ENCODE results near the gene NSG1. TPM values are rescaled to one million over a fixed set of nuclear protein-coding genes. Genes with fewer than 3 reads are reported as not detected.
A peak's percentile ranks its signal among the peaks of the same experiment; 100 is the strongest.

Gene NSG1
- total RNA-seq, 2 experiments from 2014 or later, result 39.7 to 46.8 TPM

GRCh38 chr4:4410271-4410670, 23.4 kb downstream of the NSG1 start:
- H3K4me3 Mint-ChIP-seq, result no peak overlapping the region
- POLR2A ChIA-PET, result no interaction called here
- no peak for ATAC-seq (ENCODE audit: low read depth)
- H3K36me3 Mint-ChIP-seq, result peaks cover 2% of the 10 kb centered on the region
- no peak overlapping the region for H3K27ac Mint-ChIP-seq
- no peaks in the 10 kb centered on the region for H3K4me1 Mint-ChIP-seq
- no peaks in the 10 kb centered on the region for H3K27me3 Mint-ChIP-seq
- DNase-seq, result no peak
- no peaks in the 10 kb centered on the region for H3K9me3 Mint-ChIP-seq

- H3K36me3 Mint-ChIP-seq, result peaks cover 5% of the 10 kb centered on the region
- H3K4me1 Mint-ChIP-seq, result peaks cover 2% of the 10 kb centered on the region
- ATAC-seq (ENCODE audit: low read depth) (no peak), DNase-seq (no peak)
- H3K27ac Mint-ChIP-seq, result no peak overlapping the region
- H3K9me3 Mint-ChIP-seq, result no peaks in the 10 kb centered on the region
- H3K27me3 Mint-ChIP-seq, result no peaks in the 10 kb centered on the region
- POLR2A ChIA-PET, result no interaction called here
- H3K4me3 Mint-ChIP-seq, result no peak overlapping the region
Measured at GRCh38 chr4:4411906-4412305, 25.0 kb downstream of the NSG1 start.

- H3K27me3 Mint-ChIP-seq, result no peaks in the 10 kb centered on the region
- H3K9me3 Mint-ChIP-seq, result no peaks in the 10 kb centered on the region
- peaks cover 5% of the 10 kb centered on the region for H3K36me3 Mint-ChIP-seq
- ATAC-seq (ENCODE audit: low read depth) (no peak), DNase-seq (no peak)
- H3K4me3 Mint-ChIP-seq, result no peak overlapping the region
- POLR2A ChIA-PET, result no interaction called here
- H3K4me1 Mint-ChIP-seq, result peaks cover 2% of the 10 kb centered on the region
- H3K27ac Mint-ChIP-seq, result peak overlapping the region; percentile 54
Measured at GRCh38 chr4:4412641-4413372, 25.9 kb downstream of the NSG1 start.

GRCh38 chr4:4413373-4413725, 26.4 kb downstream of the NSG1 start:
- no peaks in the 10 kb centered on the region for H3K9me3 Mint-ChIP-seq

GRCh38 chr4:4413806-4414205, 26.9 kb downstream of the NSG1 start:
- H3K4me3 Mint-ChIP-seq, result no peak overlapping the region
- DNase-seq, result no peak
- peaks cover 12% of the 10 kb centered on the region for H3K36me3 Mint-ChIP-seq
- H3K9me3 Mint-ChIP-seq, result no peaks in the 10 kb centered on the region
- peaks cover 12% of the 10 kb centered on the region for H3K4me1 Mint-ChIP-seq
- H3K27me3 Mint-ChIP-seq, result no peaks in the 10 kb centered on the region
- H3K27ac Mint-ChIP-seq, result no peak overlapping the region
- no peak for ATAC-seq (ENCODE audit: low read depth)
- POLR2A ChIA-PET, result interaction anchor here (0.6 kb wide), 1 partner anchor 8 kb away, joined by 4 read pairs; no protein-coding TSS in a partner anchor

More at GRCh38 chr4:4413373-4413725, 26.4 kb downstream of the NSG1 start:
- Mint-ChIP-seq H3K4me3 (no peak overlapping the region), H3K27me3 (no peaks in the 10 kb centered on the region), H3K27ac (no peak overlapping the region), H3K36me3 (peaks cover 8% of the 10 kb centered on the region), H3K4me1 (peaks cover 7% of the 10 kb centered on the region)
- POLR2A ChIA-PET, result interaction anchor here (0.6 kb wide), 1 partner anchor 9 kb away, joined by 4 read pairs; no protein-coding TSS in a partner anchor
- DNase-seq, result no peak
- ATAC-seq (ENCODE audit: low read depth), result no peak

- Mint-ChIP-seq H3K4me3 (no peak overlapping the region), H3K27me3 (no peaks in the 10 kb centered on the region), H3K4me1 (peaks cover 21% of the 10 kb centered on the region), H3K9me3 (no peaks in the 10 kb centered on the region), H3K27ac (no peak overlapping the region), H3K36me3 (peaks cover 21% of the 10 kb centered on the region)
- POLR2A ChIA-PET, result no interaction called here
- ATAC-seq (ENCODE audit: low read depth) (no peak), DNase-seq (no peak)
Measured at GRCh38 chr4:4415107-4415805, 28.4 kb downstream of the NSG1 start.

- ATAC-seq (ENCODE audit: low read depth) (no peak), DNase-seq (no peak)
- Mint-ChIP-seq H3K36me3 (peaks cover 23% of the 10 kb centered on the region), H3K9me3 (no peaks in the 10 kb centered on the region), H3K4me1 (peaks cover 21% of the 10 kb centered on the region), H3K4me3 (no peak overlapping the region), H3K27ac (no peak overlapping the region), H3K27me3 (no peaks in the 10 kb centered on the region)
- POLR2A ChIA-PET, result no interaction called here
Measured at GRCh38 chr4:4415806-4416805, 29.2 kb downstream of the NSG1 start.

- peaks cover 21% of the 10 kb centered on the region for H3K4me1 Mint-ChIP-seq
- DNase-seq (no peak), ATAC-seq (ENCODE audit: low read depth) (no peak)
- H3K9me3 Mint-ChIP-seq, result no peaks in the 10 kb centered on the region
- H3K27me3 Mint-ChIP-seq, result no peaks in the 10 kb centered on the region
- H3K4me3 Mint-ChIP-seq, result no peak overlapping the region
- H3K27ac Mint-ChIP-seq, result no peak overlapping the region
- H3K36me3 Mint-ChIP-seq, result peaks cover 23% of the 10 kb centered on the region
- POLR2A ChIA-PET, result no interaction called here
Measured at GRCh38 chr4:4416981-4417380, 30.1 kb downstream of the NSG1 start.

- DNase-seq (no peak), ATAC-seq (ENCODE audit: low read depth) (peak; percentile 26)
- peaks cover 21% of the 10 kb centered on the region for H3K4me1 Mint-ChIP-seq
Measured at GRCh38 chr4:4417886-4418285, 31.0 kb downstream of the NSG1 start.

GRCh38 chr4:4418676-4419390, 31.9 kb downstream of the NSG1 start:
- peaks cover 23% of the 10 kb centered on the region for H3K36me3 Mint-ChIP-seq
- DNase-seq (no peak), ATAC-seq (ENCODE audit: low read depth) (peak; percentile 31)
- H3K4me1 Mint-ChIP-seq, result peaks cover 21% of the 10 kb centered on the region
- H3K27me3 Mint-ChIP-seq, result no peaks in the 10 kb centered on the region
- H3K9me3 Mint-ChIP-seq, result no peaks in the 10 kb centered on the region
- H3K4me3 Mint-ChIP-seq, result peak overlapping the region; percentile 42
- POLR2A ChIA-PET, result no interaction called here
- peak overlapping the region; percentile 43 for H3K27ac Mint-ChIP-seq

More at GRCh38 chr4:4417886-4418285, 31.0 kb downstream of the NSG1 start:
- POLR2A ChIA-PET, result no interaction called here
- Mint-ChIP-seq H3K36me3 (peaks cover 23% of the 10 kb centered on the region), H3K4me3 (peak overlapping the region; percentile 42), H3K9me3 (no peaks in the 10 kb centered on the region), H3K27ac (peak overlapping the region; percentile 64), H3K27me3 (no peaks in the 10 kb centered on the region)

GRCh38 chr4:4419896-4420295, 33.0 kb downstream of the NSG1 start:
- POLR2A ChIA-PET, result no interaction called here
- Mint-ChIP-seq H3K4me1 (peaks cover 21% of the 10 kb centered on the region), H3K27me3 (no peaks in the 10 kb centered on the region), H3K36me3 (peaks cover 21% of the 10 kb centered on the region), H3K4me3 (no peak overlapping the region), H3K9me3 (no peaks in the 10 kb centered on the region), H3K27ac (no peak overlapping the region)
- ATAC-seq (ENCODE audit: low read depth), result no peak
- DNase-seq, result no peak

- no peak overlapping the region for H3K4me3 Mint-ChIP-seq
- H3K36me3 Mint-ChIP-seq, result peaks cover 21% of the 10 kb centered on the region
- no peak for ATAC-seq (ENCODE audit: low read depth)
- H3K27ac Mint-ChIP-seq, result no peak overlapping the region
- no peaks in the 10 kb centered on the region for H3K27me3 Mint-ChIP-seq
- DNase-seq, result no peak
- H3K9me3 Mint-ChIP-seq, result no peaks in the 10 kb centered on the region
- H3K4me1 Mint-ChIP-seq, result peaks cover 21% of the 10 kb centered on the region
- POLR2A ChIA-PET, result no interaction called here
Measured at GRCh38 chr4:4420421-4420820, 33.5 kb downstream of the NSG1 start.

GRCh38 chr4:4421356-4421755, 34.5 kb downstream of the NSG1 start:
- DNase-seq (no peak), ATAC-seq (ENCODE audit: low read depth) (no peak)
- Mint-ChIP-seq H3K27me3 (no peaks in the 10 kb centered on the region), H3K9me3 (no peaks in the 10 kb centered on the region), H3K4me3 (no peak overlapping the region), H3K4me1 (peaks cover 21% of the 10 kb centered on the region), H3K36me3 (peaks cover 21% of the 10 kb centered on the region), H3K27ac (no peak overlapping the region)
- POLR2A ChIA-PET, result no interaction called here

Data from activated naive CD8-positive, alpha-beta T cell treated with anti-CD3 and anti-CD28 coated beads, Interleukin-2, amount 10 ng/mL, durations not matched to agents 7 days and 5 days (primary cell).